ENCODE results near the gene OXCT1.
"Not testable (repeated sequence)": the region's sequence is repeated elsewhere in the genome, so short reads cannot be mapped to it uniquely, and the experiment has no call there.

The OXCT1 gene

DNA sequence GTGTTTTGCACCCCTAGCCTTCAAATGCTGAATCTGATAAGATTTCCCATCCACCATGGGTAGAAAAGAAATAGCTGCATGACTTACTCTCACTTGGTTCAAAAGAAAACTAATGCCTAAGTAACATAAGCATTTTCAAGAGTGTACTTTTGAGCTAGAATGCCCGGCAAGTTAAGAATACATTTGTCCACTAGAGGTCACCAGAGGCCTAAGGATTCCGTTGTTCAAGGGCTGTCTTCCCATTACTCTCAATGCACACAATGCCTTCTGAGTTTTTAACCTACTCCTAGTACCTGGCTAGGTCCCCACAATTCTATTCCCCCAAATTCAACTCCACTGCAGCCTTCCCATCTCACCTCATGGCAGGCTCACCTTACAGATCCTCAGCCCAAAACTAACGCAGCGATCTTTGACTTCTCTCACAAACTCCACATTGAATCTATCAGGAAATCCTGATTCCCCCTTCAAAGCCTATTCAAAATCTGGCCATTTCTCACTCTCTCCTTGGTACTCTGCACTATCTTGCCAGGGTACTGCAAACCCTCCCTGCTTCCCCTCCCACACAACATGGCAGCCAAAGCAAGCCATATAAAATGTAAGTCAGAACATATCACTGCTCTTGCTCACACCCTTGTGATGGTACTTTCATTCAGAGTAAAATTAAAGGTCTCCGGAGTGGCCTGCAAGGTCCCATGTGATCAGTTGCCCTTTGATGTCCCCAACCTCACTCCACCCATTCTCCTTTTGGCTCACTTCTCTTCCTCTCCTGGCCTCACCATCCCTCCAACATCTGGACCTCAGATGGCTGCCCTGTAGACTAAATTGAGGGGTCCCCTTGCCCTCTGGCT lies 13.4 kb downstream of the OXCT1 start:
- TF ChIP-seq CTCF (IDR thresholded peaks at IDR 0.05; ENCODE audit: insufficient read depth, low read depth, low read length, missing control alignments), result peak; percentile 74
- H3K4me3 ChIP-seq (ENCODE audit: low read length), result no peak overlapping the region
- peak; percentile 77 for DNase-seq (ENCODE audit: low read depth)

- no peak for DNase-seq (ENCODE audit: low read depth)
- no peak for TF ChIP-seq CTCF (IDR thresholded peaks at IDR 0.05; ENCODE audit: insufficient read depth, low read depth, low read length, missing control alignments)
- H3K4me3 ChIP-seq (ENCODE audit: low read length), result no peak overlapping the region
Measured at GRCh38 chr5:41852293-41852692, 17.9 kb downstream of the OXCT1 start.

- H3K4me3 ChIP-seq (ENCODE audit: low read length), result no peak overlapping the region
- no peak for DNase-seq (ENCODE audit: low read depth)
- TF ChIP-seq CTCF (IDR thresholded peaks at IDR 0.05; ENCODE audit: insufficient read depth, low read depth, low read length, missing control alignments), result no peak
Measured at GRCh38 chr5:41851116-41851515, 19.1 kb downstream of the OXCT1 start.

- no peak overlapping the region for H3K4me3 ChIP-seq (ENCODE audit: low read length)
- no peak for TF ChIP-seq CTCF (IDR thresholded peaks at IDR 0.05; ENCODE audit: insufficient read depth, low read depth, low read length, missing control alignments)
- no peak for DNase-seq (ENCODE audit: low read depth)
Measured at GRCh38 chr5:41848983-41849382, 21.2 kb downstream of the OXCT1 start.

GRCh38 chr5:41845751-41846150 lies 24.5 kb downstream of the OXCT1 start:
- DNase-seq (ENCODE audit: low read depth); H3K4me3 ChIP-seq (ENCODE audit: low read length): not testable (repeated sequence)

DNA sequence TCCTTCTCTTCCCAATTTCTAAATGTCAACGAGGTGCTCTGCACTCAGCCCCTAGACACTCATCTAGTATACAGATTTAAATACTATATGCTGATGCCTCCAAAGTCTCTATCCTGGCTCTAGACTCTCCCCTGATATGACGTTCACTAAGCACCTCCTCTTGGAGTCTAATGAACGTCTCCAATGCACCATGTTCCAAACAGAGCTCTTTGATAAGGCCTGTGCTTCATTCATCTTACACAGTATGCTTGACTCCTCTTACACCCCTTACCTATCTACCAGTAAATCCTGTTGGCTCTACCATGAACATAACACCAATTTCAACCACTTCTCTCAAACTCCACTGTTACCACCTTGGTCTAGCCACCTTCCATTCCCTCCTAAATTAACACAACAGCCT lies 25.7 kb downstream of the OXCT1 start:
- no peak overlapping the region for H3K4me3 ChIP-seq (ENCODE audit: low read length)
- no peak for TF ChIP-seq CTCF (IDR thresholded peaks at IDR 0.05; ENCODE audit: insufficient read depth, low read depth, low read length, missing control alignments)
- no peak for DNase-seq (ENCODE audit: low read depth)

GRCh38 chr5:41843456-41844370 lies 26.5 kb downstream of the OXCT1 start:
- TF ChIP-seq CTCF (IDR thresholded peaks at IDR 0.05; ENCODE audit: insufficient read depth, low read depth, low read length, missing control alignments), result peak; percentile 83
- no peak overlapping the region for H3K4me3 ChIP-seq (ENCODE audit: low read length)
- DNase-seq (ENCODE audit: low read depth), result peak; percentile 69

Measured in epithelial cell of esophagus (primary cell).